ENCODE measurements around the gene SSBP4. TPM values are rescaled to one million over a fixed set of nuclear protein-coding genes. Genes with fewer than 3 reads are reported as not detected.

The SSBP4 gene
- total RNA-seq, 1 experiment from 2014 or later: 134 TPM

GRCh38 chr19:18430417-18431144, 11.4 kb downstream of the SSBP4 start:
- H3K36me3 ChIP-seq (replicated peaks; ENCODE audit: control insufficient read depth, insufficient read depth, low read length): no peaks in the 10 kb centered on the region; the same call in 1 of the 2 replicates
- H3K27me3 ChIP-seq (ENCODE audit: control insufficient read depth, insufficient read depth, low read length): no peaks in the 10 kb centered on the region
- no peak for DNase-seq
- H3K4me3 ChIP-seq (ENCODE audit: insufficient read depth, low read depth, low read length): no peak overlapping the region

- DNase-seq: peak; percentile 77
- Histone ChIP-seq H3K4me3 (ENCODE audit: insufficient read depth, low read depth, low read length) (no peak overlapping the region), H3K27me3 (ENCODE audit: control insufficient read depth, insufficient read depth, low read length) (no peaks in the 10 kb centered on the region)
Measured at GRCh38 chr19:18431351-18432197, 12.4 kb downstream of the SSBP4 start.

GRCh38 chr19:18432275-18433014, 13.2 kb downstream of the SSBP4 start:
- peaks cover 9% of the 10 kb centered on the region for H3K36me3 ChIP-seq (replicated peaks; ENCODE audit: control insufficient read depth, insufficient read depth, low read length)
- peak; percentile 68 for DNase-seq
- no peaks in the 10 kb centered on the region for H3K27me3 ChIP-seq (ENCODE audit: control insufficient read depth, insufficient read depth, low read length)
- peak overlapping the region; percentile 53 for H3K4me3 ChIP-seq (ENCODE audit: insufficient read depth, low read depth, low read length)

More at GRCh38 chr19:18431351-18432197, 12.4 kb downstream of the SSBP4 start:
- H3K36me3 ChIP-seq (replicated peaks; ENCODE audit: control insufficient read depth, insufficient read depth, low read length): peaks cover 9% of the 10 kb centered on the region

- H3K27me3 ChIP-seq (ENCODE audit: control insufficient read depth, insufficient read depth, low read length): no peaks in the 10 kb centered on the region
- peak; percentile 89 for DNase-seq
- H3K4me3 ChIP-seq (ENCODE audit: insufficient read depth, low read depth, low read length): peak overlapping the region; percentile 53
- H3K36me3 ChIP-seq (replicated peaks; ENCODE audit: control insufficient read depth, insufficient read depth, low read length): peaks cover 9% of the 10 kb centered on the region
Measured at GRCh38 chr19:18433015-18433691, 14.0 kb downstream of the SSBP4 start.

- H3K4me3 ChIP-seq (ENCODE audit: insufficient read depth, low read depth, low read length): peak overlapping the region; percentile 53
- peaks cover 9% of the 10 kb centered on the region for H3K36me3 ChIP-seq (replicated peaks; ENCODE audit: control insufficient read depth, insufficient read depth, low read length)
- DNase-seq: peak; percentile 92
- H3K27me3 ChIP-seq (ENCODE audit: control insufficient read depth, insufficient read depth, low read length): no peaks in the 10 kb centered on the region
Measured at GRCh38 chr19:18433735-18434398, 14.7 kb downstream of the SSBP4 start.

- no peaks in the 10 kb centered on the region for H3K27me3 ChIP-seq (ENCODE audit: control insufficient read depth, insufficient read depth, low read length)
- no peak for DNase-seq
- peaks cover 9% of the 10 kb centered on the region for H3K36me3 ChIP-seq (replicated peaks; ENCODE audit: control insufficient read depth, insufficient read depth, low read length)
- peak overlapping the region; percentile 53 for H3K4me3 ChIP-seq (ENCODE audit: insufficient read depth, low read depth, low read length)
Measured at GRCh38 chr19:18434411-18435175, 15.4 kb downstream of the SSBP4 start.

DNA sequence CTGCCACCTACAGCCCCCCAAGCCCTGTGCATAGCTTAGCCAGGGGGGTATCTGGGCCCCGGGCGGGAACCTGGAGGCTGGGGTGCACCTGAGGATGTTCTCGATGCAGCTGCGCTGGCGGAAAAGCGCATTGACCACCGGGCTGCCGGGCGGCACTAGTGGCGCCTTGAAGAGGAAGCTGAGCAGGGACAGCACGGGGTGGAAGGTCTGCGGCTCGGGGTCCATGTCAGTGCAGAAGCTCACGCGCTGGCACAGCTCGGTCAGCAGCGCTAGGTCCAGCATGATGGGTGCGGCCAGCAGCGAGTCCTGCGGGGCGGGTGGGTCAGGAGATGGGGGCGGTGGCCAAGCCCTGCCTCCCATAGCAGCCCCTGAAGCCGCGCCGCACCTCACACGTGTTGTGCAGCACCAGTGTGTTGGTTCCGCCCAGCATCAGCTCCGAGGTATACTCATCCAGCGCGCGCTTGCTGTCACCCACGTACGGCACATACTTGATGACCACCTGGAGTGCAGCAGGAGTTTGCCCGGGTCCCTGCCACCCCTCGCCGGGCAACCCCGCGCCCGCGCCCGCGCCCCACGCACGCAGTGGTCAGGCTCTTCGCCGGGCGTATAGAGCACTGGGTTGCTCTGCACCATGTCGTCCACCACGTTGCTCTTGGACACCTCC, 16.1 kb downstream of the SSBP4 start:
- H3K4me3 ChIP-seq (ENCODE audit: insufficient read depth, low read depth, low read length): no peak overlapping the region
- H3K36me3 ChIP-seq (replicated peaks; ENCODE audit: control insufficient read depth, insufficient read depth, low read length): peaks cover 9% of the 10 kb centered on the region
- H3K27me3 ChIP-seq (ENCODE audit: control insufficient read depth, insufficient read depth, low read length): no peaks in the 10 kb centered on the region
- no peak for DNase-seq

DNA sequence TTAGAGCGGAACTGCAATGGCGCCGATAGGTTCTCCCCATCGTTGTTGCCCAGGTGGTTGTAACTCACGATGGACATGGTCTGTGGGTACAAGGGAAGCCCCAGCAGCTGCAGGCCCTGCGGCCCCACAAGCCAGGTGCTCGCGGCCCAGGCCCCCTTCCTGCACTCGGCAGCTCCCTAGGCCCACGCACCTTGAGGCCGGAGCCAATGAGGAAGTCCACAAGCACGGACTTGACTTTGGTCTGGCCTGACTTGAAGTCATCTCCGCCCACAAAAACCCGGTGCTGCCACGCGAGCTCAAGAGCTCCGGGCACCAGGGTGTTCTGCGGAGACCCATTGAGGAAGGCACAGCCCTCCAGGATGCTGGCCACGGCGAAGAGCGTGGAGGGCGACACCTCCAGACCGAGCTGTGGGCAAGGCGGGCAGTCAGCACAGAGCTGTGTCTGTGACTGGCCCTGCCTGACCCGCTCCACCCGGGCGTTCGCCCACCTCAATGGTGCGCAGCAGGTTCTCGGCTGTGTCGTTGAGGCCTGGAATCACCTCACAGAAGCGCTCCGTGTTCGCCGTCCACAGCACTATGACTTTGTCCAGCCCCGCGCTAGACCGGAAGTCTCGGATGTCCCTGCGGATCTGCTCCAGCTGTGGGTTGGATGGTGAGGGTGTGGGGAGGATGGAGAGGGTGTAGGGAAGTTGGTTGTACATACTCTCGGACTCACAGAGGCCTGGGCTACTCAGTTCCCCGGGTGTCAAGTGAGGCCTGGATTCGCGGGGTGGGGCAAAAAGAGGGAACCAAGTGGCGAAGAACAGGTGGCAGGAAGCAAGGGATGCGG, 16.9 kb downstream of the SSBP4 start:
- H3K4me3 ChIP-seq (ENCODE audit: insufficient read depth, low read depth, low read length): peak overlapping the region; percentile 97
- no peak for DNase-seq
- no peaks in the 10 kb centered on the region for H3K27me3 ChIP-seq (ENCODE audit: control insufficient read depth, insufficient read depth, low read length)
- H3K36me3 ChIP-seq (replicated peaks; ENCODE audit: control insufficient read depth, insufficient read depth, low read length): peaks cover 9% of the 10 kb centered on the region

- Histone ChIP-seq H3K36me3 (replicated peaks; ENCODE audit: control insufficient read depth, insufficient read depth, low read length) (peaks cover 9% of the 10 kb centered on the region), H3K4me3 (ENCODE audit: insufficient read depth, low read depth, low read length) (peak overlapping the region; percentile 97), H3K27me3 (ENCODE audit: control insufficient read depth, insufficient read depth, low read length) (no peaks in the 10 kb centered on the region)
- DNase-seq: peak; percentile 98
Measured at GRCh38 chr19:18436671-18437490, 17.7 kb downstream of the SSBP4 start.

DNA sequence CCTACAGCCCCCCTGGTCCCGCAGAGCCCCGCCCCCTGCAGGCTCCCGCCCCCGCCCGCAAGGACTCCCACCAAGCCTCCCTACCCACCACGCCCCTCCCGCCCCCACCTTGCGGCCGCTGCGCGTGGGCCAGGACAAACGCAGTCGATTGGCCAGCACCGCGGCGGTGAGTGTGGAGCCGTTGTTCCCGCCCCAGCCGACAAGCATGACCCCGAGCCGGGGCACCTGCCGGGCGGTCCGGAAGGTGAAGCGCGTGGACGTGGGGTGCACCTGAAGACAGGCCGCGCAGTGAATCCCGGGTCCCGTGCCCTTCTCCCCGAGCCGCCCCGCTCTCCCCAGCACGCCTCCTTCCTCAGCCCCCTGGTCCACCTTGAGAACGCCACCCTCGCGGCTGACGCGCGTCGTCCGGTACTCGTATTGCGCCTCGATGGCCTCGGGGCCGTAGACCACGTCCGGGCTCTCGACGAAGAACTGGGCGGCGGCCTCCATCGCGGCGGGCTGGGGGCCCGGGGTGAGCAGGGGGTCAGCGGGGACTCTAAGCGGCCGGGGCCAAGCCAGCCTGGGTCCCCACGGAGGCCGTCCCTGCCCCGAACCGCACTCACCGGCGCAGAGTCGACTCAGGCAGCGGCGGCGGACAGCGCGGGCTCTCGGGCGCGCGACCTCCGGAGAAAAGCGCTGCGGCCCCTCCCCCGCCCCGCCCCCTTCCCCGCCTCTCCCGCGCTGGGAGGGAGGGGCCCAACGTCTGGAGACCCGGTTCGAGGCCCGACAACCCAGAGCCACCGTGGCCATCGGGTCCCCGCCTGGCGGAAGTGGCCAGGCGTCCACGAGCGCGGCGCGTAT, 18.5 kb downstream of the SSBP4 start, which contains the start of gene ISYNA1:
Gene ISYNA1, minus strand, starts transcription at position 643 of the 840 bp plus-strand sequence. Its CDS starts 154 bp downstream, at position 489.
- Histone ChIP-seq H3K36me3 (replicated peaks; ENCODE audit: control insufficient read depth, insufficient read depth, low read length) (peaks cover 9% of the 10 kb centered on the region), H3K27me3 (ENCODE audit: control insufficient read depth, insufficient read depth, low read length) (no peaks in the 10 kb centered on the region), H3K4me3 (ENCODE audit: insufficient read depth, low read depth, low read length) (peak within 1 kb of the TSS; percentile 97)
- DNase-seq: peak; percentile 97

Data from H7 (cell line).